Activated T-helper 9 cell treated with anti-CD3 and anti-CD28 coated beads, Interleukin-2, amount 50 U/mL, for 16 hours (primary cell): ENCODE results near the gene ANGPTL8.

Experiments used
- DNase-seq: peaks from one replicate; pipeline ENCODE4 v3.0.0-alpha.2; 2020; ENCODE audit warnings: low read depth

ANGPTL8 gene

GRCh38 chr19:11261431-11261970, 22.1 kb downstream of the ANGPTL8 start:
- no peak for DNase-seq

- no peak for DNase-seq
These were observed 22.8 kb downstream of the ANGPTL8 start, which contains the start of gene DOCK6 for GRCh38 chr19:11261971-11262839. DOCK6 (minus strand) TSS chr19:11262524; CDS start chr19:11262440, 84 bp downstream.

- DNase-seq, result no peak
These were observed 24.3 kb downstream of the ANGPTL8 start for GRCh38 chr19:11263726-11264125.

GRCh38 chr19:11264452-11265176, 25.2 kb downstream of the ANGPTL8 start:
- no peak for DNase-seq

GRCh38 chr19:11265177-11265784, 25.9 kb downstream of the ANGPTL8 start:
- DNase-seq, result no peak

GRCh38 chr19:11265785-11266236, 26.4 kb downstream of the ANGPTL8 start:
- DNase-seq, result no peak

- DNase-seq, result no peak
These were observed 28.1 kb downstream of the ANGPTL8 start for GRCh38 chr19:11267316-11268085.

- DNase-seq, result no peak
These were observed 29.4 kb downstream of the ANGPTL8 start for GRCh38 chr19:11268783-11269267.

- DNase-seq, result no peak
These were observed 30.0 kb downstream of the ANGPTL8 start for GRCh38 chr19:11269408-11269807.

- no peak for DNase-seq
These were observed 33.9 kb downstream of the ANGPTL8 start for GRCh38 chr19:11273296-11273695.

GRCh38 chr19:11273989-11274388, 34.6 kb downstream of the ANGPTL8 start:
- DNase-seq, result no peak

- no peak for DNase-seq
These were observed 35.2 kb downstream of the ANGPTL8 start for GRCh38 chr19:11274533-11275086.

- no peak for DNase-seq
These were observed 39.3 kb downstream of the ANGPTL8 start for GRCh38 chr19:11278670-11279069.

GRCh38 chr19:11279505-11280236, 40.3 kb downstream of the ANGPTL8 start:
- no peak for DNase-seq

- DNase-seq, result no peak
These were observed 42.1 kb downstream of the ANGPTL8 start for GRCh38 chr19:11281356-11282049.

GRCh38 chr19:11284515-11284914, 45.1 kb downstream of the ANGPTL8 start:
- no peak for DNase-seq

GRCh38 chr19:11286312-11286974, 47.0 kb downstream of the ANGPTL8 start:
- DNase-seq, result no peak

- DNase-seq, result no peak
These were observed 48.9 kb downstream of the ANGPTL8 start for GRCh38 chr19:11288349-11288748.

GRCh38 chr19:11290256-11290655, 50.8 kb downstream of the ANGPTL8 start:
- no peak for DNase-seq
